OCI-LY7 (cell line): ENCODE data around the gene TMEM135. TPM values are rescaled to one million over a fixed set of nuclear protein-coding genes. Genes with fewer than 3 reads are reported as not detected.

Experiments
- BruUV-seq: library from RNA; stranded (reverse); fragments of 400-500 nt; replicated peaks from 2 replicates; lab custom pipeline; 2021; lab: Mats Ljungman, UMichigan
- CTCF ChIA-PET: fragments of 300-600 bp; sonication (Branson Sonifier 250); formaldehyde crosslinking; loops from one replicate; lab custom pipeline; 2022; ENCODE audit warnings: antibody characterized with exemption; ENCODE audit not compliant: unreplicated experiment; lab: Charles Lee
- POLR2A ChIA-PET: fragments of 300-600 bp; sonication (Branson Sonifier 250); formaldehyde crosslinking; loops from one replicate; lab custom pipeline; 2022; ENCODE audit warnings: antibody characterized with exemption; lab: Charles Lee
- DNase-seq: peaks from one replicate; pipeline ENCODE4 v3.0.0-alpha.2; 2015; ENCODE audit warnings: low spot score
- H2AFZ ChIP-seq: fragments of 200-600 bp; sonication (generic), shearing (Covaris generic); 2 replicates; pipeline ENCODE4 v1.6.1; 2014; ENCODE audit warnings: mild to moderate bottlenecking, antibody characterized with exemption, low read length, moderate library complexity
- H3K27ac ChIP-seq: fragments of 200-600 bp; sonication (generic); 2 replicates; pipeline ENCODE4 v1.5.1; 2014; ENCODE audit warnings: mixed run types, low read depth, mild to moderate bottlenecking, moderate library complexity, low read length, inconsistent platforms; ENCODE audit not compliant: poor library complexity, severe bottlenecking
- H3K36me3 ChIP-seq: fragments of 200-600 bp; sonication (generic); 2 replicates; pipeline ENCODE4 v1.6.1; 2014; ENCODE audit warnings: mild to moderate bottlenecking, antibody characterized with exemption, low read length, moderate library complexity, mixed read lengths; ENCODE audit not compliant: insufficient read depth
- H3K4me1 ChIP-seq: fragments of 200-600 bp; sonication (generic); 2 replicates; pipeline ENCODE4 v1.5.1; 2014; ENCODE audit warnings: mild to moderate bottlenecking, low read length; ENCODE audit not compliant: insufficient read depth, poor library complexity, severe bottlenecking
- H3K4me2 ChIP-seq: fragments of 200-600 bp; sonication (generic); 2 replicates; pipeline ENCODE4 v1.6.1; 2014; ENCODE audit warnings: mild to moderate bottlenecking, low read length
- H3K4me3 ChIP-seq: fragments of 200-600 bp; sonication (generic); 2 replicates; pipeline ENCODE4 v1.5.1; 2014; ENCODE audit warnings: mild to moderate bottlenecking, low read depth, low read length; ENCODE audit not compliant: poor library complexity, severe bottlenecking
- H3K79me2 ChIP-seq: fragments of 200-600 bp; sonication (generic); 2 replicates; pipeline ENCODE4 v1.6.1; 2016; ENCODE audit warnings: low read depth, mild to moderate bottlenecking, low read length, moderate library complexity, mixed read lengths; ENCODE audit not compliant: insufficient read depth
- H3K9me2 ChIP-seq: fragments of 200-600 bp; sonication (generic); 2 replicates; pipeline ENCODE4 v1.6.1; 2016; ENCODE audit warnings: mild to moderate bottlenecking, low read length, mixed read lengths; ENCODE audit not compliant: insufficient read depth
- H3K9me3 ChIP-seq: fragments of 200-600 bp; sonication (generic); 2 replicates; pipeline ENCODE4 v1.6.1; 2014; ENCODE audit warnings: mild to moderate bottlenecking, mixed run types, low read length, mixed read lengths
- H4K20me1 ChIP-seq: fragments of 200-600 bp; sonication (generic); 2 replicates; pipeline ENCODE4 v1.6.1; 2014; ENCODE audit warnings: mild to moderate bottlenecking, antibody characterized with exemption, low read length, moderate library complexity, mixed read lengths; ENCODE audit not compliant: insufficient read depth
- EZH2phosphoT487 ChIP-seq: fragments of 200-600 bp; sonication (generic); IDR thresholded peaks from 2 replicates; pipeline ENCODE4 v1.6.1; 2018; ENCODE audit warnings: low read depth, borderline replicate concordance, mild to moderate bottlenecking, mixed run types, antibody characterized with exemption, low read length, moderate library complexity, mixed read lengths
- intact Hi-C: fragments of 100-400 bp; cut with micrococcal nuclease; formaldehyde crosslinking; loops from one replicate; pipeline ENCODE4 v1.10.0; 2022; ENCODE audit not compliant: unreplicated experiment
- total RNA-seq, 2 experiments: library from RNA; depleted of rRNA in 1 of 2; stranded (reverse); fragments of >200 nt in 1 of 2; shearing (Covaris generic) in 1 of 2; gene quantifications; 2 replicates each; pipeline ENCODE4 v1.2.3, GENCODE V29; 2014 to 2022
- TF ChIP-seq, protein P1 (sequence below): fragments of 200-600 bp; sonication (generic); conservative IDR thresholded peaks from 2 replicates; pipeline ENCODE4 v1.5.1; 2014; ENCODE audit warnings: mild to moderate bottlenecking, antibody characterized with exemption, low read length, moderate library complexity, mixed read lengths

Gene TMEM135
- total RNA-seq, 2 experiments from 2014 or later = 14.5 to 56.4 TPM

DNA sequence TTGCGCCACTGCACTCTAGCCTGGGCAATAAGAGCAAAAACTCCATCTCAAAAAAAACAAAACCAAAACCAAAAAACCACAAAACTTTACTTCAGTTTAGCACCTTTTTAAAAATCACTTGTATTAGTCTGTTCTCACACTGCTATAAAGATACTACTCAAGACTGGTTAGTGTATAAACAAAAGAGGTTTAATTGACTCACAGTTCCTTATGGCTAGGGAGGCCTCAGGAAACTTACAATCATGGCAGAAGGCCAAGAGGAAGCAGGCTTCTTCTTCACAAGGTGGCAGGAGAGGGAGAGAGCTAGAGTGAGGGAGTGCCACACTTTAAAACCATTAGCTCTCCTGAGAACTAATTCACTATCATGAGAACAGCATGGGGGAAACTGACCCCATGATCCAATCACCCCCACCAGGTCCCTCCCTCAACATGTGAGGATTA, 261.3 kb downstream of the TMEM135 start:
- BruUV-seq = no TSS peak
- DNase-seq = no peak
- Histone ChIP-seq H3K36me3 (peaks cover 19% of the 10 kb centered on the region), H2AFZ (no peak overlapping the region), H3K27ac (no peak overlapping the region), H3K9me3 (peaks cover 11% of the 10 kb centered on the region; the same call in 1 of the 2 replicates), H4K20me1 (no peaks in the 10 kb centered on the region), H3K9me2 (no peaks in the 10 kb centered on the region), H3K4me2 (no peak overlapping the region; the same call in 1 of the 2 replicates), H3K4me3 (no peak overlapping the region), H3K4me1 (peaks cover 62% of the 10 kb centered on the region), H3K79me2 (peaks cover 17% of the 10 kb centered on the region; the same call in 1 of the 2 replicates)
- POLR2A ChIA-PET = no interaction called here
- intact Hi-C loops = no loop called here
- TF ChIP-seq EZH2phosphoT487 = no peak
- TF ChIP-seq, protein P1, sequence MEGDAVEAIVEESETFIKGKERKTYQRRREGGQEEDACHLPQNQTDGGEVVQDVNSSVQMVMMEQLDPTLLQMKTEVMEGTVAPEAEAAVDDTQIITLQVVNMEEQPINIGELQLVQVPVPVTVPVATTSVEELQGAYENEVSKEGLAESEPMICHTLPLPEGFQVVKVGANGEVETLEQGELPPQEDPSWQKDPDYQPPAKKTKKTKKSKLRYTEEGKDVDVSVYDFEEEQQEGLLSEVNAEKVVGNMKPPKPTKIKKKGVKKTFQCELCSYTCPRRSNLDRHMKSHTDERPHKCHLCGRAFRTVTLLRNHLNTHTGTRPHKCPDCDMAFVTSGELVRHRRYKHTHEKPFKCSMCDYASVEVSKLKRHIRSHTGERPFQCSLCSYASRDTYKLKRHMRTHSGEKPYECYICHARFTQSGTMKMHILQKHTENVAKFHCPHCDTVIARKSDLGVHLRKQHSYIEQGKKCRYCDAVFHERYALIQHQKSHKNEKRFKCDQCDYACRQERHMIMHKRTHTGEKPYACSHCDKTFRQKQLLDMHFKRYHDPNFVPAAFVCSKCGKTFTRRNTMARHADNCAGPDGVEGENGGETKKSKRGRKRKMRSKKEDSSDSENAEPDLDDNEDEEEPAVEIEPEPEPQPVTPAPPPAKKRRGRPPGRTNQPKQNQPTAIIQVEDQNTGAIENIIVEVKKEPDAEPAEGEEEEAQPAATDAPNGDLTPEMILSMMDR = no peak
- CTCF ChIA-PET = no interaction called here

DNA sequence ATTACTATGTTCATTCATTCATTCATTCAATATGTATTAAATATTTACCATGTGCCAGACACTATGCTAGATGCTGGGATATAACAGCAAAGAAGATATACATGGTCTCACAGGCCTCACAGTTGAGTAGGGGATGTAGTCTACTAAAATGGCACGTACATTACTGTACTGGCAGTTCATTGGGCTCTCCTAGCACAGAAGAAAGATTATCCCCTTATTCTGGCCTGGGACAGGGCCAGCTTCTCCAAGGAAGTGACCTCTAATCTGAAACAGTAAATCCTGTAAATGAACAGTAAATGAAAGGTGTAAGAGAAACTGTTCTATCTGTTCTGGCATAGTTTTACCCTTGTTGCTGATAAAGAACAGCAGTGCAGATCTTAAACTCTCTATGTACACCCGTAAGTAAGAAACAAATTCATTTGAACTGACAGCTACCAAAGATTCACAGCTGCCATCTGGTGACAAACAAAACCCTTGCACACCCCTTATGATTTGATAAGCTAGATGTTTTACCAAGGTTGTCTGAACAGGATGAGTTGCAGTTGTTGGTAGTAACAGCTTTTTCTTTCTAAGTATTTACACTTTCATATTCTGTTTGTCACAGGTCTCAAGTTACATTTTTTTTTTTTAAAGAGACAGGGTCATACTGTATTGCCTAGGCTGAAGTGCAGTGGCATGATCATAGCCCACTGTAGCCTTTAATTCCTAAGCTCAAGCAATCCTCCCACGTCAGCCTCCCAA, 263.1 kb downstream of the TMEM135 start:
- no TSS peak for BruUV-seq
- Histone ChIP-seq H3K4me3 (no peak overlapping the region), H3K79me2 (peaks cover 16% of the 10 kb centered on the region; the same call in 1 of the 2 replicates), H3K27ac (peak overlapping the region; percentile 25), H3K4me1 (peaks cover 48% of the 10 kb centered on the region), H3K9me2 (no peaks in the 10 kb centered on the region), H3K36me3 (peaks cover 25% of the 10 kb centered on the region), H3K9me3 (peaks cover 11% of the 10 kb centered on the region; the same call in 1 of the 2 replicates), H2AFZ (no peak overlapping the region), H4K20me1 (no peaks in the 10 kb centered on the region), H3K4me2 (no peak overlapping the region)
- ChIA-PET CTCF (no interaction called here), POLR2A (interaction anchor here (0.7 to 2.0 kb wide), 10 partner anchors 11 to 427 kb away, joined by 3 to 5 read pairs (median 3); no protein-coding TSS in a partner anchor)
- no peak for TF ChIP-seq EZH2phosphoT487
- TF ChIP-seq, protein P1 = peak; percentile 31
- peak; percentile 22 for DNase-seq
- intact Hi-C loops = loop anchor here (10.0 kb wide), 1 partner anchor 1034 kb away; the partner anchor contains the start of gene CTSC
